Epithelial cell of esophagus (primary cell): ENCODE measurements around the gene KCNMB1.
"Not testable (repeated sequence)": the region's sequence is repeated elsewhere in the genome, so short reads cannot be mapped to it uniquely, and the experiment has no call there.

Source experiments
- DNase-seq: peaks from one replicate; pipeline ENCODE4 v3.0.0; 2010; ENCODE audit warnings: low read depth
- H3K4me3 ChIP-seq: 2 replicates; pipeline ENCODE4 v1.5.1; 2011; ENCODE audit warnings: mild to moderate bottlenecking, low read length, control low read depth
- CTCF ChIP-seq: IDR thresholded peaks from 2 replicates; pipeline ENCODE4 v1.5.1; 2011; ENCODE audit warnings: low read depth, mild to moderate bottlenecking, low read length, control low read depth, inconsistent platforms; ENCODE audit not compliant: insufficient read depth; ENCODE audit errors: missing control alignments

KCNMB1 gene

GRCh38 chr5:170383227-170383626 is 5.9 kb downstream of the KCNMB1 start:
- no peak for TF ChIP-seq CTCF
- no peak for DNase-seq
- no peak overlapping the region for H3K4me3 ChIP-seq

GRCh38 chr5:170382790-170383189 is 6.4 kb downstream of the KCNMB1 start:
- no peak for DNase-seq
- TF ChIP-seq CTCF: no peak
- no peak overlapping the region for H3K4me3 ChIP-seq

GRCh38 chr5:170380361-170380951 is 8.7 kb downstream of the KCNMB1 start:
- DNase-seq: peak; percentile 5
- no peak overlapping the region for H3K4me3 ChIP-seq
- TF ChIP-seq CTCF: no peak

- TF ChIP-seq CTCF: no peak
- DNase-seq: no peak
- no peak overlapping the region for H3K4me3 ChIP-seq
Measured at GRCh38 chr5:170378740-170379139, 10.4 kb downstream of the KCNMB1 start.

- TF ChIP-seq CTCF: no peak
- H3K4me3 ChIP-seq: no peak overlapping the region
- DNase-seq: no peak
Measured at GRCh38 chr5:170377027-170377426, 12.1 kb downstream of the KCNMB1 start.

GRCh38 chr5:170376526-170376925 is 12.6 kb downstream of the KCNMB1 start:
- H3K4me3 ChIP-seq, DNase-seq: not testable (repeated sequence)

GRCh38 chr5:170375283-170375682 is 13.9 kb downstream of the KCNMB1 start:
- no peak for DNase-seq
- no peak for TF ChIP-seq CTCF
- H3K4me3 ChIP-seq: no peak overlapping the region
